Right lung (tissue), 5 donors: ENCODE data around the gene MARF1. TPM values are rescaled to one million over a fixed set of nuclear protein-coding genes. Genes with fewer than 3 reads are reported as not detected.

ENCODE experiments used
- DNase-seq, 2 donors: peaks; one replicate each; pipeline ENCODE4 v3.0.0-alpha.2; 2013
- polyA plus RNA-seq, 5 donors: library from polyadenylated mRNA; unstranded; fragments of 120-200 nt; gene quantifications; one replicate each; pipeline versions ENCODE4 v1.2.1 to v1.2.3, GENCODE V29; 2013; ENCODE audit warnings: inconsistent platforms in 1 of 5, low replicate concordance in 1 of 5; ENCODE audit not compliant: insufficient read length in 5 of 5, insufficient read depth in 1 of 5

The MARF1 gene
- polyA plus RNA-seq, 5 donors: 48.3 to 81.0 (median 66.3) TPM

DNA sequence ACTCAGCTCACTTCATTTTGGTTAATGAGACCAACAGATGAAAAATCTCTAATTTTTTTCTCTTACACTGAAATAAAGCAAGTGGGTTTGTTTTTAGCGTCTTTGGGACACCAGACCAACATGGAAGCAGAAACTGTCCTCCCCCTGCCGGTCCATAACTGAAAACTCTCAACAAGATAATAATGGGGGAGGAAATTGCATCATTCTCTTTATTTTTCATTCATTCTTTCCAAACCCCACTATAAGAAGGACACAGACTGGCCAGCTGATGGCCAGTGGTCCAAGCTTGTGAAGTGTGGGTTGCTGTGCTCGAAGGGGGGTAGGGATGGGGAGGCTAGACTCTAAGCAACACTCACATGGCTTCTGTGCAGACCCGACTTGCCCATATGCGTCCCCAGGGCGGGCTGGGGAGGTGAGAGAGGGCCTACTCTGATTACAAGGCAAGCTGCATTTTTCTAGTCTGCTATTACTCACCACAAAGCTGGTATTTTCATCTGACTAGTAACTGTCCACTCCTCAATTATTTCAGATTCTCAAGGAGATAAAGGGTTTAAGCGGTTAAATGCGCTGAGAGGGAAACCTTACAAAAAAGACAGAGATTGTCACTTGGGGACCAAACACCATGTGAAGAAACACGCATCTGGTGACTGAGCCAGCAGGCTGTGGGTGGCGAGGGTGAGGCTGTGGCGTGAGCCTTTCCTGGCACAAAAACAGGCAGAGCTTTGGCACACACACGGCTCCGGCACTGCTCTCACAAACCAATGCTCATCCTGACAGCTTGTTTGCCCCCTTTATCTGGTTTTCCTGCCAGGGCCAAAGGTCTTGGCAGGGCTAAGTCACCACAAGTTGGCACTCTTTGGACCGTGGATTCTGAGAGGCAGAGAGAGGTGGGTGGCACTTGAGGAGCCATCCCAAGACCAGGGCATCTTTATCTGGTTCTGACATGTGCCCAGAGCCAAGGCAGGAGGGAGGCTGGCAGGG lies 38.2 kb downstream of the MARF1 start:
- no peak for DNase-seq

DNA sequence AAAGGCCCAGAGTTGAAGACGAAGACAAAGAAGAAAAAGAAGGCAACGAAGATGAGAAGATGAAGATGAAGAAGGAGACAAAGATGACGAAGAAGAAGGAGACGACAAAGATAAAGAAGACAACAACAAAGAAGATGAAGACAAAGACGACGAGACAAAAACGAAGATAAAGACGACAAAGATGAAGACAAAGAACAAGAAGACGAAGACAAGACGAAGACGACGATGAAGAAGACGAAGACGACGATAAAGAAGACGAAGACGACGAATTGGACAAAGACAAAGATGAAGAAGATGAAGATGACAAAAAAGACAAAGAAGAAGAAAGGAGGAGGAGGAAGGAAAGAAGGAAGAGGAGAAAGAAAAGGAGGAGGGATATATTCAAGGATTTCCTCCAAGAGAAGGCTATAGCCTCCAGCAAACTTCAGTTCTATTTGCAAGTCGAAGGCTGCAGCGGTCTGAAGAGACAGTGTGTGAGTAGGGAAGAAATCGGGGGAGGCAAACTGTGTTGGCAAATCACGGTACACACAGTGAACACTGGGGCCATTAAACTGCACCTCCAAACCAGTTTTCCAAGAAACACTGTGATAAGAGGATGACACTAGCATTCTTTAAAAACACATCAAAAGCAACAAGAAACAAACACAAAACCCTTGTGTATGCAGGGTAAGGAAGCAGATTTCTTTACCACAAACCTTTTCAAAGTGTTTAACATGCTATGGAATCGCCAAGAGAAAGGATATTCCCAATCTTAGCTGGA lies 40.5 kb downstream of the MARF1 start:
- DNase-seq: no peak

GRCh38 chr16:15601212-15601879 lies 41.6 kb downstream of the MARF1 start:
- DNase-seq: no peak

DNA sequence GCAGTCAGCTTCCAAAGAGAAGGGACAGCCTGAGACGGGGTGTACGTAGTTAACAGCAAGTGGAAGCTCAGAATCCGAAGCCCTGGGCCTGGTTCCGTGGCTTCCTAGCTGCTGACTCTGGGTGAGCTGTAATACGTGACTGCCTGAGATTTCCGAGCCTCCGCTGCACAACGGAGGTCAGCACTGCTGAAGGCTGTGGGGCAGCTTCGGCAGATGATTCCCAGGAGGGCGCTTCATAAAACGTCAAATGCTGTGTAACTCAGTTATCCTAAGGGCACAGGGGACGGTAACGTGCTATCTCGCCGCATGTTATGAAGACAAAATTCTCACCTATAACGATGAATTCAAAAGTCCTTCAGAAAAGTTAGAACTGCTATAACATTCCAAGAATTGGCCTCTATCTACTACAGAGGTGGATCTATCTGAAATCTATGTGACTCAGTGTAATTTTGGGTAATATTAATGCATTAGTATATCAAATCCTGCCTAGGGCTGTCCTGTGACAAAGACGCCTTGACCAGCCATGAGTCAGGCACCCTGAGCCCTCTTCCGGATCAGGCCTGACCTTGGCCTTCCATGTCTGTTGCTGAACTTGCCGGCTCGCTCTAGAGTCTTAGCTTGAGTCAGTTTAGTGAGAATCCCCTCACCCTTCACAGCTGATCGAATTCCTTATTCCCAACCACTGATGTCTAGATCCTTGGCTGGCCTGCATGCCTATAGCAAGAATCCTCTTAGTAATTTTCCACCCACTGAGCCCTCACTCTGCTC lies 43.5 kb downstream of the MARF1 start:
- DNase-seq: no peak

DNA sequence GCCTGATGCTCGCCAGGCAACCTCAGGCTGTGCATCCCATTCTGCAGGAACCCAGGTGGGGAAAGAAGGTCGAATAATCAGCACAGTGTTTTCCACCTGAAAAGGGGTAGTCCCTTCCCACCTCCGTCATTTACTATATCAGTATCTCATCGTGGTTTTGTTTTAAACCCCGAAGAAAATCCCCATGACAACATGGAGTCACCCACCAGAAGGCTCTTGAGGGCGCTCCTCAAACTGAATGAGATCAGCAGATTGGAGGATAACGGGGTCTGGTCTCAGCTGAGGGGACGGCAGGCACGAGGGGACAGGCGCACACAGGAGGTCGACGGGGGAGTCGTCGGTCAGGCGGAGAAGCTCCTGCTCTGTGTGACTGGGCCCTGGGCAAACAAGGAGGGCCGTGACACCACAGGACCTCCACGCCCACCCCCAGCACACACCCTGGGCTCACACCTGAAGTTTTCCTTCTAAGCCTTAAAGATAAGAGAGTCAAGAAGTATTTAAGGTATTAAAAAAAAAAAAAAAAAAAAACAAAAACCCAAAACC lies 44.2 kb downstream of the MARF1 start:
- DNase-seq: no peak

DNA sequence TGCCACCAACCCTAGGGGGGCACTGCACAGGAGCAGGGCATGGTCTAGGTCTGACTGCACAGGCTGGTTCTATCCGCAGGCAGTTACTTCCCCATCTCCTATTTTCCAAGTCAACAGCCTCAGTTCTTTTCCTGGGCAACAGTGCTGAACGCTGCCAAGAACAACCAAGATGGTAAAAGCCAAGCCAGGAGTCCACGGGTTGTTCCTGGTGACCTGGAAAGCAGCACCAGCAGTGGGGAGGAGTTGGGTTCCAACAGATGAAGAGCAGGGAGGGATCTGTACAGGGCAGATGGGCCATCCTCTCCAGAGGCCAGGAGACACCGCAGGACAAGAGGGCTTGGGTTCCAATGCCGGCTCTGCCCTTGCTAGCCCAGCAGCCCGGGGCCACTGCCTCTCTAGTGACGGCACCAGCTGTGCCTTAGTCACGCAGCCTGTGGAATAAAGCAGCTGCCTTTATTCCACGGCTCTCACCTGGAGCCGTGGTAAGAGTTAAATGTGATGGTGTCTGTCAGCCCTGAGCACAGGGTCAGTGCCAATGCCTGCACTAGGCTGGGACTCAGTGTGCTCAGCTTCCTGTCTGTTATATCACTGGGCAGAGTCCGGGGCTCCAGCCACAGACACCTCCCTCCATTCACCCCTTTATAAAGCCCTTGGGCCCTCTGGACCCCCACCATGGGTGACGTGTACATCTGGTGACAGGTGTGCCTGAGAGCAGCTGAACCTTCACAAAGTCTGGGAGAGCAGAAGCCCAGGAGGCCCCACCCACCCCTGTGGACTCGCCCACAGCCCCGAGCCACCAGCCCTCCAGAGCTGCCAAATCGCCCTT lies 44.9 kb downstream of the MARF1 start:
- DNase-seq: no peak

DNA sequence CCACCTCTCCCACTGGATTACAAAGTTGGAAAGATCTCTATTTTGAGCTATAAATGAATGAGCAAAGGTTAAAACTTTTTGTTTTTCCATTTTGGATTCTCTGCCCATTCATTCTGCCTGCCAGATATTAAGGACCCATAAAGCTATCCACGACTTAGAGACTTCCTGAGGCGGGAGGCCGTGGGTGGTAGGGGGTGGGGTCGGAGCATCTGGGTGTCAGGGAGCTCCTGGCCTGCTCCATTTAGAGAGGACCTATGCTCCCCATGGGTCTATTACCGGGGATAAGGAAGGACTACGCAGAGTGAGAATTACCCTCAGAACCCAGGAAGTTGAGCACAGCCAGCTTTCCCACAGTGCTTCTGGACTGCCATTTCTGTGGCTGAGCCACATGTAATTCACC lies 45.8 kb downstream of the MARF1 start:
- DNase-seq: no peak

DNA sequence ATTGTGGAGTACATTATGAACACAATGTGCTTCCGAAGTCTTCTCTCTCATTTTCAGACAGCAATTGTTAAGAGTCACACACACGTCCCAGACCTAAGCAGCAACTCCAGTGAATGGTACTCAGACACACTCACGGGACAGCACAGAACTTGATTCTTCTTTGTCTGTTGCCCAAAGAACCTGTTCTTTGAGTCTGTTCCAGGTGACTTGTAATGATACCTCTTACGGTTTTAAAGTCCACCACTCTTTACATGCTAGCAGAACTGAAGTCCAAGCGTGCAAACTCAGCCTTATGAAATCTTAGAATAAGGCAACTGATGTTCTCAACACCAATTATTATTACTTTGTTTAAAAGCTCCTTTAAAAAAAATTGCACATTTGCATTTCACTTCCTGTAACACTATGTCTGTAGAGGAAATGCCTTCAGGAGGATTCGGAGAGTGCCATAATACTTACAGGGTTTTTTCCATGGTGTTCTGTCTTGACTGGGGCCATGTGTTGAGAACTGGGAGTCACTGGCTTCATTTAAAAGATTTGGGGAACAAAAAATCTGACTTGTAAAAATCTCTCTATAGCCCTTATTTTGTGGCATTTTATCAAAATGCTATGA lies 48.1 kb downstream of the MARF1 start:
- DNase-seq: no peak

- no peak for DNase-seq
Observed at GRCh38 chr16:15593235-15593634, 49.7 kb downstream of the MARF1 start.

- DNase-seq: no peak
Observed at GRCh38 chr16:15592324-15592723, 50.6 kb downstream of the MARF1 start.

DNA sequence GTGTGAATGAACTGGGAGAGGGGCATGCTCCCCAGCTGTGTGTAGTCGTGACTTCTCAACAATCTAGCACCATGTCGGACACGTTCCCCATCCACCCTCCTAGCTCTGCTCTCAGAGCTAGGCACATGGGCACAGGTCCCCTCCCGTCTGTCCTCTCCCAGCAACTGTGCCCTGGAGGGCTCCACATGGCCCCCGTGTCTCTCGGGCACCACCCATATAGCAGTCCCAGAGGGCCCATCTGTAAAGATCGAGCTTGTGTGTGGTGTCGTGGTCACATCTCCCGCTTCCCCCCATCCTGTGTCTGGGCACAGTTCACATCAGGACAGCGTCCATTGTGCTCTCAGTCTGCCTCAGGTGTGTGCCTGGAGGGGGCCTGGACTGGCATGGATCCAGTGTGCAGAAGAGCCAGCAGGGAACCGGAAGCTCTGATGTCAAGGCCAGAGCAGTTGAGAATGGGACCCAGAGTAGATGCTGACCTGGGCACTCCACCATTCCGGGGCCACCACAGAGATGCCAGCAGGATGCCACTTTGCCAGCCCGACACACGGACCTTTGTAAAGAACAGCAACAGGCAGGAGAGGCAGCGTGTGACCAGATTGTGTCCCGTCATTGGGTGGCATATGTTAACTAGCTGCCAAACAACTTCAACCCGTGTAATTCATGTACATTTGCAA lies 55.7 kb downstream of the MARF1 start:
- DNase-seq: no peak

GRCh38 chr16:15586716-15587115 lies 56.2 kb downstream of the MARF1 start:
- no peak for DNase-seq

GRCh38 chr16:15585956-15586355 lies 57.0 kb downstream of the MARF1 start:
- no peak for DNase-seq

- no peak for DNase-seq
Observed at GRCh38 chr16:15583526-15583925, 59.4 kb downstream of the MARF1 start.

DNA sequence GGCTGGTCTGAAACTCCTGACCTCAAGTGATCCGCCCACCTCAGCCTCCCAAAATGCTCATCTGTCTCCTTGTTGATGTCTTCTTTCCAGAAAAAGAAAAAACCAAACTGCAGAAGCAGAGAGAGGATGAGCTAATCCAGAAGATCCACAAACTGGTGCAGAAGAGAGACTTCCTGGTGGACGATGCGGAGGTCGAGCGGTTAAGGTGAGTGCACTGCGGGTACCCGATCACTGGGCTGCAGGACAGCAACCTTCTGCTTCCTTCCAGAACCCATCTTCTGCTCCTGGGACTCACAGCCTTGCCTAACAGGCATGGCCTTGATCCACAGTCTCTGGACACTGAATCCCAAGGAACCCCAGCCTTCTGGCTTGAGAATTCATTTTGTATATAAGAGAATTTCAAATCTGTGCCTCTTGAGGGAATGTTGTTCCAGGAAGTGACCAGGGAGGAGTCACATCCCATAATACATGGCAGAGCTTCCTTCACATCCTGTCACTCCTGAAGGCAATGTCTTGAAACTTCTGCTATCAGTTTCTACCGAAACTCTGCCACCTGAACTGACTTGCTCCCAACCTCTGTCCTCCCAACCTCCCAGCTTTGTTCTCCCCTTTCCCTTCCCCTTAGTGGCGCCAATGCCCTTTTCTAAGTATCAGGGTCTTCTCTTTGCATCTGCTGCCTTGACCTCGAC lies 61.7 kb downstream of the MARF1 start:
- DNase-seq: no peak

DNA sequence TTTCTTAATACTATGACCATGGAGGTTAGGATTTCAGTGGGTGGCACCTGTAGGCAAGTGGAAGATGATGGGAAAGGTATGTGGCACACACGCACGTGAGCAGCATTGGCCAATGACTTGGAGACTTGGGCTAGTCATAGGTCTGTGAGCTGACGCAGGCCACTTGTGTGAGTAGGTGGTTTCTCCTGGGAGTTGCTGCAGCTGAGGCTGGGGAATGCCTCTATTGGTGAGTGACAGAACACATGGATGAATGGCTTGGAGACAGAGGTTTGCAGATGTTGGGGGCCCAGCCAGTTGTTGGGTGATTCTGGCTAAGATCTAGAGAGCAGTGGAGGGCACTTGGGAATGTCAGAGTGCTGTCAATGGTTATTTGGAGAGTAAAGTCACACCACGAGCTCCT lies 64.1 kb downstream of the MARF1 start:
- DNase-seq: no peak

DNA sequence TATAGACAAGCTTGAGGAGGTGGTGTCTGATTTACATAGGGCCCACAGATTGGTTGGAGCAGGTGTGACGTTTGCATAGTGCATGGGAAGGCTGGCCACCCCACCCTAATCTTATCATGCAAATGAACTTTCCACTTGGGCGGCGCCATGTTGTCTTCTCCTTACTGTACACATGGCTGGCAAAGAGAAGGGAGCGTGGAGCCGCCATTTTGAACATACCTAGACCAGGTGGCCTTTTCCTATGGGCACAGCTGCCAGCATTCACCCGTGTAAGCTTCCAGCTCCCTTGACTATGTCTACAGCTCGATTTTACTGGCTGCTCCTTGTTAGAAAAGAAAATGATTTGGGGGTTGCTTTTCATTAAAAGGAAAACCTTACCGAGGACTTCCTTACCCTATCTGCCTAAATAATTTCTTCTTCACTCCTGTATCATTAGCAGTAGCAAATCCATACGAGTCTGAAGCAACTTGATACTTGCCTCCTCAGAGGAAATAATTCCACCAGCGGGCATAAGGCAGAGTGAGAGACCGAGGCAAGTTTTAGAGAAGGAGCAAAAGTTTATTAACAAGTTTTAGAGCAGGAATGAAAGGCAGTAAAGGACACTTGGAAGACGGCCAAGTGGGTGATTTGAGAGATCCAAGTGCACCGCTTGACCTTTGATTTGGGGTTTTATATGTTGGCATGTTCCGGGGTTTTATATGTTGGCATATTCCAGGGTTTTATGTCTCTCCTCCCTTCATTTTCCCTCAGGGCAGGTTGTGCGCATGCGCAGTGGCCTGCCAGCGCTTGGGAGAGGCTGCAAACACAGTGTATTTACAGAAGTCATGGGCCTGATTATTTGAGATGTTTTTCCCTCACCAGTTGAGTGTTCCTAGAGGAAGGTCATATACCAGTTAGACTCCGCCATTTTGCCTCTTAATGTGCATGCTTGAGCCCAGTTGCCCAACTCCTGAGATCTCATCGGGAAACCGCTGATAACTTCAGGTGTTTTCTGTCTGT lies 65.7 kb downstream of the MARF1 start:
- no peak for DNase-seq
